Measurements from ENCODE around the gene INAVA.
"Not testable (repeated sequence)": the region's sequence is repeated elsewhere in the genome, so short reads cannot be mapped to it uniquely, and the experiment has no call there.

INAVA gene

DNA sequence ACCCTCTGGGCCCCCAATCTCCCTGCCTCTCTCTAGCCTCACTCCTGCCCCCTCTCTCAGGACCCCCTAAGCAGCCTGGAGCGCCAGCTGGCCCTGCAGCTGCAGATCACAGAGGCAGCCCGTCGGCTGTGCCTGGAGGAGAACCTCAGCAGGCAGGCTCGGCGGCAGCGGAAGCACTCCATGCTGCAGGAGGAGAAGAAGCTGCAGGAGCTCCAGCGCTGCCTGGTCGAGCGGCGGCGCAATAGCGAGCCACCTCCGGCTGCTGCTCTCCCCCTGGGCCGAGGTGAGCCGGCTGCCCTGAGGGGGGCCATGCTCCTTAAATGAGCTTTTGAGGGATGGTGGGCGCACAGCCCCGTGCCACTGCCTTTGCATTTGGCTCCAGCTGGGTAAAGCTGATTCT is 6.2 kb downstream of the INAVA start:
- Mint-ChIP-seq H3K4me3 (no peak overlapping the region), H3K36me3 (no peaks in the 10 kb centered on the region), H3K27ac (no peak overlapping the region), H3K9me3 (no peaks in the 10 kb centered on the region), H3K4me1 (peaks cover 10% of the 10 kb centered on the region)
- no peak for DNase-seq (ENCODE audit: low spot score in 2 of 2)
- ATAC-seq, result no peak

DNA sequence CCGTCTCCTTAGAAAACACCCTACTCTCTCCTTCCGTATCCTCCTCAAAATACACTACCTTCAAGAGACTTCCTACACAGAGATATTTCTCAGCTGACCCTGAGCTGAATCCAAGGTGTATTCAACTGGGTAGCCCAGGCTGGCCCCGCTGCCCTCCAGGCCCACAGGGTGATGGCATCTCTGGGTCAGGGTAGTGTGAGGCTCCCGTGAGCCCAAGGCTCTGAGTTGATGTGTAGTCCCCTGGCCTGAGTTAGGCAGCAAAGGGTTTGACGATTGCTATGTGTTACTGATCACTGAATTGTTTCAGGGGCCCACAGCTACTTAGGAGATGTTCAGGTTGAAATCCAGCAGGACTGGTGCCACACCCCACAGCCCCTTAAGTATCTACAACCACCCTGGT is 6.7 kb downstream of the INAVA start:
- ATAC-seq, result no peak
- no peak for DNase-seq (ENCODE audit: low spot score in 2 of 2)
- no peaks in the 10 kb centered on the region for H3K9me3 Mint-ChIP-seq
- no peaks in the 10 kb centered on the region for H3K36me3 Mint-ChIP-seq
- no peak overlapping the region for H3K27ac Mint-ChIP-seq
- peaks cover 10% of the 10 kb centered on the region for H3K4me1 Mint-ChIP-seq
- H3K4me3 Mint-ChIP-seq, result no peak overlapping the region

DNA sequence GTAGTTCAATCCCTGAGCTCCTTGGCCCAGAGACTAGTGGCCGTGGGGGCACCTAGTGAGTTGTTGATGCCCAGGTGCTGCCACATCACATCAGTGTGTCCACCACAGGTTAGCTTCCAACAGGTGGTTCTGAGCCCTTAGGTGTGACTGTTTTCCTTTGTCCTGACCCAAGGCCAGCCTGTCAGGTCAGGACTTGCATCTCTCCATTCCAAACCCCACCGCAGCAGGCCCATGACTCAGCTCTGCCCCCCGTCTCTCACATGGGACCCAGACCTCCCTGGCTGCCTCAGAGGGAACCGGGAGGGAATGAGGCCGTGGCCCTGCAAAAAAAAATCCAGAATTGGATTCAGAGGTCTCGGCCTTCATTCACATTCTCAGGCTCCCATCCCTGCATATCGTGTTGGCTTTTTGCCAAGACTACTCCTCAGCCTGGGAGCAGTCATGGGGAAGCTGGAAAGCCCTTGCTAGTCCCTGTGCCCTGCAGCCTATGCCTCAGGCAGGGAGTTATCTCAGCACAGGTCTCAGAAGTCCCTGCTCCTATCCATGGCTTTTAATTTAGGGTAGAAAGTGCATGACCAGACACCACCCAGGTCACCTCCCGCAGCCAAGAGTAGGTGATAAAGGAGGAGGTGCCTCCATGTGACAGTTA is 7.2 kb downstream of the INAVA start:
- no peak for ATAC-seq
- H3K27ac Mint-ChIP-seq, result no peak overlapping the region
- H3K4me3 Mint-ChIP-seq, result no peak overlapping the region
- H3K4me1 Mint-ChIP-seq, result peaks cover 10% of the 10 kb centered on the region
- no peaks in the 10 kb centered on the region for H3K36me3 Mint-ChIP-seq
- no peak for DNase-seq (ENCODE audit: low spot score in 2 of 2)
- no peaks in the 10 kb centered on the region for H3K9me3 Mint-ChIP-seq

DNA sequence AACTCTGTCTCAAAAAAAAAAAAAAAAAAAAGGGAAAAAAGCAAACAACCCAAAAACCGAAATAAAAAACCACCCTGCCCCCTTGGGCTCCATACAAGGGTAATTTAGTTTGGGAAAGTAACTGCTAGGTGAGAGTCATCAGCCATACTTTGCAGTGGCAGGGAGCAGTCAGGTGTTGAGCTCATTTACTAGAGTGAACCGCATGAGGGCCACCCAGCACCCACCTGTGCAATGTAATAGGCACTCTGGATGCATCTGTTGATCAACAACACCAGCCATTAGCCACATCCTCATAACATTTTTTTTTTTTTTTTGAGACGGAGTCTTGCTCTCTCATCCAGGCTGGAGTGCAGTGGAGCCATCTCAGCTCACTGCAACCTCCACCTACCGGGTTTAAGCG is 9.1 kb downstream of the INAVA start:
- Mint-ChIP-seq H3K27ac (no peak overlapping the region), H3K4me3 (no peak overlapping the region), H3K4me1 (peaks cover 13% of the 10 kb centered on the region), H3K9me3 (no peaks in the 10 kb centered on the region), H3K36me3 (no peaks in the 10 kb centered on the region)
- ATAC-seq (no peak), DNase-seq (ENCODE audit: low spot score in 2 of 2) (no peak)

DNA sequence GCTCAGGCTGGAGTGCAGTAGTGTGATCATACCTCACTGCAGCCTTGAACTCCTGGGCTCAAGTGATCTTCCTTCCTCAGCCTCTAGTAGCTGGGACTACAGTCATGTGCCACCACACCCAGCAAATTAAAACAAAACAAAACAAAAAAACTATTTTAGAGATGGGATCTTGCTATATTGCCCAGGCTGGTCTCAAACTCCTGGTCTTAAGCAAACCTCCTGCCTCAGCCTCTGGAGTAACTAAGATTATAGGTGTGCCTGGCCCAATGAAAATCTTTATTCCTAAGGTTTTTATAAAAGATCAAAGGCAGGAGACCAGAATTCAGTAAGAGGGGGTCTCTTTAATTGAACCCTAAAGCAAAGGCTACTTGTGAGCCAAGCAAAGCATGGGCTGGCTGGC is 10.1 kb downstream of the INAVA start:
- Mint-ChIP-seq H3K4me3 (no peak overlapping the region), H3K4me1 (peaks cover 13% of the 10 kb centered on the region), H3K9me3 (no peaks in the 10 kb centered on the region), H3K27ac (no peak overlapping the region), H3K36me3 (no peaks in the 10 kb centered on the region)
- ATAC-seq, result no peak
- DNase-seq (ENCODE audit: low spot score in 2 of 2), result no peak

DNA sequence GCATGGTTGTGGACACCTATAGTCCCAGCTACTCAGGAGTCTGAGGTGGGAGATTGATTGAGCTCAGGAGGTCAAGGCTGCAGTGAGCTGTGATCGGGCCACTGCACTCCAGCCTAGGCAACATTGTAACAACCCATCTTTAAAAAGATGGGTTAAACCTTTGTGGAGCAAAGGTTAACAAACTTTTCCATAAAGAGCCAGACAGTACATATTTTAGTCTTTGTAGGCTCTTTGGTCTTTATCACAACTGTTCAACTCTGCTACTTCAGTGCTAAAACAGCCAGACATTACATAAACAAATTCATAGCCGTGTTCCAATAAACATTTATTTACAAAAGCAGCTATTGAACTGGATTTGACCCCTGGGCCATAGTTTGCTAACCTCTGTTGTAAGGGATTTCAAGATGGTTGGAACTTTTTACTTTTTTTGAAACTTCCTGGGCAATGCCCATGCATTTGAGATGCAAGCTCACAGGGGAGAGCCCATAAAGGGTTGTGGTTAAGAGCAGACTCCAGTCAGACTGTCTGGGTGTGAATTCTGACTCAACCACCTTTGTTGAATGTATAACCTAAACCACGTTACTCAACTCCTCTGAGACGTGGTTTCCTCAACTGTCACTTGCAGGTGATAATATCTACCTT is 10.8 kb downstream of the INAVA start:
- Mint-ChIP-seq H3K27ac (no peak overlapping the region), H3K4me1 (peaks cover 13% of the 10 kb centered on the region), H3K9me3 (no peaks in the 10 kb centered on the region), H3K4me3 (no peak overlapping the region), H3K36me3 (no peaks in the 10 kb centered on the region)
- DNase-seq (ENCODE audit: low spot score in 2 of 2), result peak; percentile 42 to 71
- peak; percentile 99 for ATAC-seq

DNA sequence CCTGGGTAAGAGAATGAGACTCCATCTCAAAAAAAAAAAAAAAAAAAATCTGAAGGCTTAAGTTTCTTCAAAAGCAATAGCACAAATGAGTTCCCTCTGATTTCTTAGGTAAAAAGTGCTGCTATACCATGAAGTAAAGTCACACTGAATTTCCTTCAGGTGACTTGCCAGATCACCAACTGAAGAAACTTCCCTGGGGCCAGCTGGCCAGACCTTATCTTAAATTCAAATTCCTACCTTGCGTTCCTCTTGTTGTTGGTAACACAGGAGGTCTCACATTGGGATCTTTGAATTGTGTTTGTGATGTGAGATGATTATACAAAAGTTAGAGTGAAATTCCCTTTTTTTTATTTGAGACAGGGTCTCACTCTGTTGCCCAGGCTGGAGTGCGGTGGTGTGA is 11.8 kb downstream of the INAVA start:
- H3K9me3 Mint-ChIP-seq, result no peaks in the 10 kb centered on the region
- ATAC-seq, result no peak
- H3K4me1 Mint-ChIP-seq, result peaks cover 13% of the 10 kb centered on the region
- no peak overlapping the region for H3K4me3 Mint-ChIP-seq
- no peaks in the 10 kb centered on the region for H3K36me3 Mint-ChIP-seq
- DNase-seq (ENCODE audit: low spot score in 2 of 2), result no peak
- H3K27ac Mint-ChIP-seq, result no peak overlapping the region

DNA sequence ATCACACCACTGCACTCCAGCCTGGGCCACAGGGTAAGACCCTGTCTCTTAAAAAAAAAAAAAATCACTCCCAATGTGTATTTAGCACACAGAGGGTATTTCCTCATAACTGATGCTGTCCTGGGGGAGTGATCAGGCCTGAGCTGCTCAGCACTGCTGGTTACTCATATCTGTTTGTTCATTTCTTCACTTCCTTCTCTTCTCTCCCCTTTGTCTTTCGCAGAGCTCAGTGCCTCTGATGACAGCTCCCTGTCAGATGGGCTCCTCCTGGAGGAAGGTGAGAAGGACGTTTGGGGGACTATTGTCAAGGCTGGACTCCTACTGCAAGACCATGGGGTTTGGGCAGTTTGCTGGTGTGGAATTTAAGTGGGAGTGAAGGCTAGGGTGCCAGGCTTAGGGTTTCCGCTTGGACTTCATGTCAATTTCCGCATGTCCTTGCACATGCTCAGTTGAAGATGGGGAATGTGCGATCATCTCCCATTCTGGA is 13.0 kb downstream of the INAVA start:
- Mint-ChIP-seq H3K4me1 (peaks cover 13% of the 10 kb centered on the region), H3K36me3 (no peaks in the 10 kb centered on the region), H3K27ac (no peak overlapping the region), H3K4me3 (no peak overlapping the region), H3K9me3 (no peaks in the 10 kb centered on the region)
- DNase-seq (ENCODE audit: low spot score in 2 of 2), result no peak
- ATAC-seq, result peak; percentile 57

DNA sequence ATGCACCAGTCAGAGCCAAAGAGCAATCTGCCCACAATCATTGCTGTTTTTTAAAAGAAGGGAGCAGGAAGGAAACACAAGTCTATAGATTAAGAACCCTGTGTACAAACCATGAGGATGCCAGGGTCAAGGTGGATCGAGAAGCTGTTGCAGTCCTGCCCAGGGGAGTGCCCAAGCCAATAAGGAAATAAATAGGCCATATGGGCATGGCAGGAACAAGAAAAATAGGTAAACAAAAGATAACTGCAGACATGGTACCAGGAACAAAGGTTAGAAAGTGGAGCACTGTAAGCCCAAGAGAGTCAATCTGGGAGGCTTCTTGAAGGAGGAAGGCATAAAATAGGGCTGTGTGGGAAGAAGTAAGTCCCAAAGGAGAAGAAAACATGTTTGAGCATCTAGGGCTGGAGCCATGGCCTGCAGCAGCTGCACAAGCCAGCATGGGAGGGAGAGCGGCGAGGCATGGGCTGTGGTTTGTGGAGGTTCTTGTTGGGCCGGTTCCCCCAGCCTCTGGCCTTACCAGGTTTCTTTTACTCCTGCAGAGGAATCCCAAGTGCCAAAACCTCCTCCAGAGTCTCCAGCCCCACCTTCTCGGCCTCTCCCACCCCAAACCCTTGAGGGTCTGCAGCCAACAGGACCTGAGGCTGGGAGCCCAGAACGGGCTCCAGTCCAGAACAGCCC is 13.6 kb downstream of the INAVA start:
- ATAC-seq (no peak), DNase-seq (ENCODE audit: low spot score in 2 of 2) (no peak)
- Mint-ChIP-seq H3K4me1 (peaks cover 13% of the 10 kb centered on the region), H3K9me3 (no peaks in the 10 kb centered on the region), H3K36me3 (no peaks in the 10 kb centered on the region), H3K4me3 (no peak overlapping the region), H3K27ac (no peak overlapping the region)

DNA sequence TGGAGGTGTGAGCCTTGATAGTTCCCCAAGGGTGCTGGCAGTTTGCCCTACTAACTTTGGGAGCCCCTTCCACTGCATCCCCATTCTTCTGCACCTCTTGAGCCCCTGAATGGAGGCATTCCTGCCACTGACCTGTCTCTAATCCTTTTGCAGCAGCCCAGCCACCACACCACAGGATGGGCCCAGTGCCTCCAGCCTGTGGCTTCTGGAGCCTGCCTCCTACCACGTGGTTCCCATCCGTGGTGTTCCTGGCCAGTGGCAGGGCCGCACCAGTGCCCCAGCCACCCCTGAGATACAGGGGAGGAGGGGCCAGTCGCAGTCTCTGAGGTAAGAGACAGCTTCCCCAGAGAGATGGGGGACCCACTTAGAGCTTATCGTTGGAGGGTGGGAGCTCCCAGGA is 14.4 kb downstream of the INAVA start:
- DNase-seq (ENCODE audit: low spot score in 2 of 2) (no peak), ATAC-seq (no peak)
- no peak overlapping the region for H3K27ac Mint-ChIP-seq
- H3K9me3 Mint-ChIP-seq, result no peaks in the 10 kb centered on the region
- H3K36me3 Mint-ChIP-seq, result no peaks in the 10 kb centered on the region
- H3K4me1 Mint-ChIP-seq, result peaks cover 13% of the 10 kb centered on the region
- H3K4me3 Mint-ChIP-seq, result no peak overlapping the region

DNA sequence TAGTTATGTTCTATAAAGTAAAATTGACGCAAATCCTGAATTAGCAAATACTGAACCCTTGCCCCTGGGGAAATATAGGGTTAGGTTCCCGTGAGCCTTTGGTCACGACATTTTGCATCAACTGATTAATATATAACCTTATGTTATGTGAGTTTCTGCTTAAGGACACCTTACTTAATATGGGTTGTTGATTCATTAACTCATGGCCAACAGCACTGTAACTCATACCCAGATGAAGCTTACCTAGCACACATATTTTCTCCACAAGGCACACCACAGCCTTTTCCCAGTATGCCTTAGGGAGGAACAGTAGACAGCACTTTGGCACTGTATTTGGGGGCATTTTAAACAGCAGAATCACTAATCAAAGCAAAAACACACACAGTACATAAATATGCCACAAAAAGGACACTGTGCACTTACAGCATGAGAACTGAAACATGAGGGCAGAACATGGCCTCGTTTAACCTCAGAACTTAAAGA is 15.1 kb downstream of the INAVA start:
- ATAC-seq, result no peak
- H3K9me3 Mint-ChIP-seq, result no peaks in the 10 kb centered on the region
- no peaks in the 10 kb centered on the region for H3K36me3 Mint-ChIP-seq
- H3K27ac Mint-ChIP-seq, result no peak overlapping the region
- peaks cover 13% of the 10 kb centered on the region for H3K4me1 Mint-ChIP-seq
- DNase-seq (ENCODE audit: low spot score in 2 of 2), result no peak
- H3K4me3 Mint-ChIP-seq, result no peak overlapping the region

DNA sequence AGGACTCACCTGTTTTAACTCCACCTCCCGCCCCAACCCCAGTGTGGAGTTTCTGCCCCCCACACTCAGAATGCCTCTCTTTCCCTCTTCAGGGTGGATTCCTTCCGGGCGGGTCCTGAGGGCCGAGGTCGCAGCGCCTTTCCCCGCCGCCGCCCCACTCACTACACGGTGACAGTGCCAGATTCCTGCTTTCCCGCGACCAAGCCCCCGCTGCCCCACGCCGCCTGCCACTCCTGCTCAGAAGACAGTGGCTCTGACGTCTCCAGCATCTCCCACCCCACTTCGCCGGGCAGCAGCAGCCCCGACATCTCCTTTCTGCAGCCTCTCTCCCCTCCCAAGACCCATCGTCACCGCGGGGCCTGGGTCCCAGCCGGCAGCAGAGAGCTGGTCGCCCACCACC is 16.7 kb downstream of the INAVA start:
- Mint-ChIP-seq H3K27ac (no peak overlapping the region), H3K36me3 (no peaks in the 10 kb centered on the region), H3K9me3 (no peaks in the 10 kb centered on the region), H3K4me1 (peaks cover 13% of the 10 kb centered on the region), H3K4me3 (no peak overlapping the region)
- DNase-seq (ENCODE audit: low spot score in 2 of 2), result no peak
- no peak for ATAC-seq

DNA sequence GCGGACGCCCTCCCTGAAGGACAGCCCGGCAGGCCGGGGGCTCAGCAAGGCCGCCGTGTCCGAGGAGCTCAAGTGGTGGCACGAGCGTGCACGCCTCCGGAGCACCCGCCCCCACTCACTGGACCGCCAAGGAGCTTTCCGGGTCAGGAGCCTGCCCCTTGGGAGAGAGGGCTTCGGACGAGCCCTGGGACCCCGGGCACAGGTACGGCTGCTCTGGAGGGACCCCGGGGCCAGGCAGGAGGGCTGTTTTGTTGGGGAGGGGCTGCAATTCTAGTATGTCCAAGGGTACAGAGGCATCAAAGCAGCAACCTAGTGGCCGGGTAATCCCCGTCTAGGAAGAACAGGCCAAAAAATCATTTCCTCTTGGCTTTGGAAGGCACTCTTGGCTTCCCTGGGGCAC is 17.2 kb downstream of the INAVA start:
- peaks cover 13% of the 10 kb centered on the region for H3K4me1 Mint-ChIP-seq
- H3K36me3 Mint-ChIP-seq; H3K27ac Mint-ChIP-seq; H3K4me3 Mint-ChIP-seq; DNase-seq (ENCODE audit: low spot score in 2 of 2); H3K9me3 Mint-ChIP-seq; ATAC-seq: not testable (repeated sequence)

DNA sequence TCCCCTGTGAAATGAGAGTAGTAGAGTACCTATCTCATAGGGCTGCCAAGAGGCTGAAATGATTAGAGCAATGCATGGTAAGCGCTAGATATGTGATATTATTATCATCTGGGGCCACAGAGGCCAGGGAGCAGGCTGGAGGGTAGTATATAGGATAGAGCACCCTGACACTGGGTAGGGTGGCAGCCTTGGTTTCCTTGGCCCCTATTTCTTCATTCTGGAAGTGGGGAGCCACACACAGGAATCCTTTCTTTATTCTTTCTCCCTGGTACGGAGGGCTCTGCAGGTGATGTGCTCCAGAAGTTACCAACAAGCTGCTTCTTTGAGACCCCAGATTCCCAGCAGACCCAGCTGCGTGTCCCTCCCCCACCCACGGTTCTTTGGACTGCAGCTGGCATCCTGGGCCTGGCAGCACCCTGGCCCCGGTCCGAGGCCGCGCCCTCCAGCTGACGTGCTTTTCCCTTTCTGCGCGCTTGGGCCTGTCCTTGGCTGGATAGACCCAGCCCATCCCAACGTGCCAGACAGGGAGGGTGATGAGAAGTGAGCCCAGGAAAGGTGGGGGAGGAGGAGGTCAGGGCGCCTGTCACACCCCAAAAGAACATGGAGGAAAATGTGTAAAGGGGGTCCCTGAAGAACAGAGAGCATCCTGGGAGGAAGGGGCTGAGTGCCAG is 18.2 kb downstream of the INAVA start:
- no peak overlapping the region for H3K4me3 Mint-ChIP-seq

DNA sequence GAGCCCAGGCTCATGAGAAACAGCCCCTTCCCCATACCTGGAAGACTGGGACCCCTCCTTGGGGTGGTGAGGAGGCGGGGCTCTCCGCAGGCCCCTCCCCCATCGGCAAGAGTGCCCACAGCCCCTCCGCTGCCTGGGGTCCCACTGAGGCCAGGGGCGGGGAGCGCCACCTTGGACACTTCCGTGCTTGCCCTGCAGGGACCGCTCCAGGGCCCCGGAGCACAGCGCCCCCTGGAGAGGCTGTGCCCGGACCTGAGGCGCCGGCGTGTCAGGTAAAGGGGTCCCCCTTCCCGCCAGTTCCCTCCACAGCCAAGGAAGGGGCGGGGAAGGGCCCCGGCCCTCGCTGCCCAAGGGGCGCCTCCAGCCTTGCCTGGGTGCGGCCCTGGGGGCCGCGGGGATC is 21.5 kb downstream of the INAVA start:
- Mint-ChIP-seq H3K4me3 (no peak overlapping the region), H3K4me1 (no peaks in the 10 kb centered on the region), H3K9me3 (no peaks in the 10 kb centered on the region), H3K36me3 (no peaks in the 10 kb centered on the region), H3K27ac (no peak overlapping the region)
- DNase-seq (ENCODE audit: low spot score in 2 of 2), result no peak
- no peak for ATAC-seq

More for the DNA sequence above, 18.2 kb downstream of the INAVA start:
- Mint-ChIP-seq H3K27ac (no peak overlapping the region), H3K9me3 (no peaks in the 10 kb centered on the region), H3K4me1 (peaks cover 7% of the 10 kb centered on the region), H3K36me3 (no peaks in the 10 kb centered on the region)
- DNase-seq (ENCODE audit: low spot score in 2 of 2) (no peak), ATAC-seq (no peak)
